WTC11 (cell line): Measurements from ENCODE around the gene CDC25B.

ENCODE experiments used
- CTCF ChIP-seq: fragments of 200-600 bp; IDR thresholded peaks from 2 replicates; pipeline ENCODE4 v1.8.0; 2022; ENCODE audit warnings: antibody characterized with exemption
- NR2C2 ChIP-seq: sonication (generic); formaldehyde crosslinking; IDR thresholded peaks from 2 replicates; pipeline ENCODE4 v1.8.0; 2022; ENCODE audit warnings: mild to moderate bottlenecking, missing genetic modification reagents
- SP1 ChIP-seq: sonication (generic); formaldehyde crosslinking; conservative IDR thresholded peaks from 2 replicates; pipeline ENCODE4 v1.8.1; 2022; ENCODE audit warnings: missing genetic modification reagents
- TCF7 ChIP-seq: sonication (generic); formaldehyde crosslinking; IDR thresholded peaks from 2 replicates; pipeline ENCODE4 v1.8.0; 2022; ENCODE audit warnings: mild to moderate bottlenecking, low read depth, missing genetic modification reagents, moderate library complexity

GRCh38 chr20:3795511-3796468 lies at the start of gene CDC25B:
- TF ChIP-seq CTCF (no peak), SP1 (peak; percentile 70; the same call in 1 of the 2 replicates), TCF7 (no peak), NR2C2 (CRISPR knock-in tag) (no peak)
